OCI-M1 (cell line): Measurements from ENCODE around the gene PCLO.

Source experiments
- DNase-seq: peaks from one replicate; lab custom pipeline; 2025; lab: John Stamatoyannopoulos, UW

Gene PCLO, protein sequence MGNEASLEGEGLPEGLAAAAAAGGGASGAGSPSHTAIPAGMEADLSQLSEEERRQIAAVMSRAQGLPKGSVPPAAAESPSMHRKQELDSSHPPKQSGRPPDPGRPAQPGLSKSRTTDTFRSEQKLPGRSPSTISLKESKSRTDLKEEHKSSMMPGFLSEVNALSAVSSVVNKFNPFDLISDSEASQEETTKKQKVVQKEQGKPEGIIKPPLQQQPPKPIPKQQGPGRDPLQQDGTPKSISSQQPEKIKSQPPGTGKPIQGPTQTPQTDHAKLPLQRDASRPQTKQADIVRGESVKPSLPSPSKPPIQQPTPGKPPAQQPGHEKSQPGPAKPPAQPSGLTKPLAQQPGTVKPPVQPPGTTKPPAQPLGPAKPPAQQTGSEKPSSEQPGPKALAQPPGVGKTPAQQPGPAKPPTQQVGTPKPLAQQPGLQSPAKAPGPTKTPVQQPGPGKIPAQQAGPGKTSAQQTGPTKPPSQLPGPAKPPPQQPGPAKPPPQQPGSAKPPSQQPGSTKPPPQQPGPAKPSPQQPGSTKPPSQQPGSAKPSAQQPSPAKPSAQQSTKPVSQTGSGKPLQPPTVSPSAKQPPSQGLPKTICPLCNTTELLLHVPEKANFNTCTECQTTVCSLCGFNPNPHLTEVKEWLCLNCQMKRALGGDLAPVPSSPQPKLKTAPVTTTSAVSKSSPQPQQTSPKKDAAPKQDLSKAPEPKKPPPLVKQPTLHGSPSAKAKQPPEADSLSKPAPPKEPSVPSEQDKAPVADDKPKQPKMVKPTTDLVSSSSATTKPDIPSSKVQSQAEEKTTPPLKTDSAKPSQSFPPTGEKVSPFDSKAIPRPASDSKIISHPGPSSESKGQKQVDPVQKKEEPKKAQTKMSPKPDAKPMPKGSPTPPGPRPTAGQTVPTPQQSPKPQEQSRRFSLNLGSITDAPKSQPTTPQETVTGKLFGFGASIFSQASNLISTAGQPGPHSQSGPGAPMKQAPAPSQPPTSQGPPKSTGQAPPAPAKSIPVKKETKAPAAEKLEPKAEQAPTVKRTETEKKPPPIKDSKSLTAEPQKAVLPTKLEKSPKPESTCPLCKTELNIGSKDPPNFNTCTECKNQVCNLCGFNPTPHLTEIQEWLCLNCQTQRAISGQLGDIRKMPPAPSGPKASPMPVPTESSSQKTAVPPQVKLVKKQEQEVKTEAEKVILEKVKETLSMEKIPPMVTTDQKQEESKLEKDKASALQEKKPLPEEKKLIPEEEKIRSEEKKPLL (N-terminal part only)

DNA sequence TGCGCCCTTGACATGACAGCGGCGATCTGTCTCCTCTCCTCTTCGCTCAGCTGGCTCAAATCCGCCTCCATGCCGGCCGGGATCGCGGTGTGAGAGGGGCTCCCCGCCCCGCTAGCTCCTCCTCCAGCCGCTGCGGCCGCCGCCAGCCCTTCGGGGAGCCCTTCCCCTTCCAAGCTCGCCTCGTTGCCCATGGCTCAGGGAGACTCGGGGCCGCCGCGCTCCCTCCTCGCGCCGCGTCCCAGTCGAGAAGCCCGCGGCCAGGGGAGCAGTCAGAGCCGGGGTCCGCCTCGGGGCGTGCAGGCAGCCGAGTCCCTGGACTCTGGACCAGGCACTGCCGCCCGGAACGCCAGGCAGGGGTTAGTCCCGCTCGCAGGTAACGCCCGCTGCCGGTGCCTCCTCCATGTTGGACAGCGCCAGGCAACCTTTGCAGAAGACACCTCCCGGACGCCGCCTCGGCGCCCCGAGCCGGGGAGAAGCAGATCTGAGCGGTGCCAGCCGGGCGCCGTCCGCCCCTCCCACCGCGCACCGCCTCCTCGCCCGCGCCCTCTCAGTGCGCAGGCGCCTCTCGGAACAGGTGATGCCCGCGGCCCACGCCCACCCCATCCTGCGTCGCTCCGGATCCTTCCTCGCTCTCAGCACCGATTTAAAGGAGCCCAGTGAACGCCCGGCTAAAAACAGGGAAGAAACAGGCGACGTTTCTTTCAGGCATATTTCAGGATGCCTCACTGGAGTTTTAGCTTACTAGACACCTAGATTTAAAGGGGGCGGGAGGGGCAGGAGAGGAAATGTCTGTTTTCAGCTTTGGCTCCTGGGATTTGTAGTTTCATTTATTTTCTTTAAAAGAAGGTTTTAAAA, at the start of gene PCLO:
PCLO (minus strand) TSS at position 483 of the 855 bp plus-strand sequence; CDS start at position 191, 292 bp downstream.
- DNase-seq: peak; percentile 80

DNA sequence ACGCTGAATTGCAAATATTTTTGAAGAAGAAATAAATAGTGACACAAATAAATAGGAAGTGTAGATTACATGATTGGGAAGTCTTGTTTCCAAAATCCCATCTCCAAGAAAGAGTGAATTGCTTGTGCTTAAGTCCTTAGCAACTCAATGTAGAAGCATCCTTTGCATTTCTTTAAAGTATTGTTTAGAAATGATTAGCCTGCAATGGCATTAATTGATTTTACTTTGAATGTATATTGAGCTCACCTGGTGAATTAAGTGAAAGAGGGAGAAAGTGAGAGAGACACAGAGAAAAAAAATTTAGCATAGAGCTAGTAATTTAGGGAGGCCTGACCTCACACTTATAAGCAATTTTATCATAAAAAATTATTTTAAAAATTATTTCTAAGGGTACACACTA, 49.0 kb upstream of the PCLO start:
- DNase-seq: no peak

DNA sequence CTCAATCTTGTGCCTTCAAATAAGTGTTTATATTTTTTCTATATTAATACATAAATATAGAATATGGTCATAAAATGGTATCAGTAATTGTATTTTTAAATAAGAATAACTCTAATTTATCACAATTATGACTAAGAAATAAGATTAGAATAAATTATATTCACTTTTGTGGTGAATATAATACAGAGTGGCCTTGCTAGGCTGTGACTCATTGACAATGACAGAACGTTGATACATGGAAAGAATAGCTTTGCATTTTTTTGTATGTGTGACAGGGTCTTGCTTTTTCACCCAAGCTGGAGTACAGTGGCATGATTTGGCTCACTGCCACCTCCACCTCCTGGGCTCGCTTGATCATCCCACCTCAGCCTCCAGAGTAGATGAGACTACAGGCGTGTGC, 47.8 kb upstream of the PCLO start:
- DNase-seq: no peak

DNA sequence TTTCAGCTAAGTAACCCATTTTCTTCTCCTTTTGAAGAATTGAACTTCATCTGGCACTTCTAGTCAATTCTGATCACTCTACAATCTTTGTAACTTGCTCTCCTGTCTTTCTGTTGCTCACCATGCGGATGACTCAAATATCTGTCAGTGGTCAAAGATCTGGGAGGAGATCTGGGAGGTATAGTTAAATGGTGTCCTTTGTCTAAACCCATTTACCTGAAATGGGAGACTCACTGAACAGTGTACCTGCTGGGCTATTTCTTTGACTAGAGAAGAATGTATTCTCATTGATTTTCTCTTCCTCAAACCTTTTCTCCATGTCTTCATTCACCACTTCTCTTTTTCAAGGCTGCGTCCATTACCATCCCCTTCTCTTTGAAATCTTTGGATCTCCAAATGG, 42.0 kb upstream of the PCLO start:
- DNase-seq: no peak

DNA sequence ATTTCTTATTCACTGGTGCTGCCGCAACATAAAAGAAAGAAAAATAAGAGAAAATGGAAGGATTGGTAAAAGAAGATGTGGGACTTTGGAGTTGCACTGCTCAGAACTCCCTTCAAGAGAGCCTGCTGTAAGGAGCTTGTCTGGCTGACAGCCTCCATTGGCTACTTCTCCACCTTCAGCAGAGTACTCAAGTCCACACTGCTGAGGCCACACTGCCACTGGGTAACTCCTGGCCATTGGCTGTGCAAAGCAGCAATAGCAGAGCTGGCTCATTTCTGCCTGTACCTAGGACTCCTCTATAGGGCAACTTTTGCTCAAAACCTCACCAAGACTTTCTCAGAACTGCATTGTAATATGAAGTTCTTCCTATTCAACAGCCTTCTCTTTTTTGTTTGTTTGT, 38.7 kb upstream of the PCLO start:
- no peak for DNase-seq

DNA sequence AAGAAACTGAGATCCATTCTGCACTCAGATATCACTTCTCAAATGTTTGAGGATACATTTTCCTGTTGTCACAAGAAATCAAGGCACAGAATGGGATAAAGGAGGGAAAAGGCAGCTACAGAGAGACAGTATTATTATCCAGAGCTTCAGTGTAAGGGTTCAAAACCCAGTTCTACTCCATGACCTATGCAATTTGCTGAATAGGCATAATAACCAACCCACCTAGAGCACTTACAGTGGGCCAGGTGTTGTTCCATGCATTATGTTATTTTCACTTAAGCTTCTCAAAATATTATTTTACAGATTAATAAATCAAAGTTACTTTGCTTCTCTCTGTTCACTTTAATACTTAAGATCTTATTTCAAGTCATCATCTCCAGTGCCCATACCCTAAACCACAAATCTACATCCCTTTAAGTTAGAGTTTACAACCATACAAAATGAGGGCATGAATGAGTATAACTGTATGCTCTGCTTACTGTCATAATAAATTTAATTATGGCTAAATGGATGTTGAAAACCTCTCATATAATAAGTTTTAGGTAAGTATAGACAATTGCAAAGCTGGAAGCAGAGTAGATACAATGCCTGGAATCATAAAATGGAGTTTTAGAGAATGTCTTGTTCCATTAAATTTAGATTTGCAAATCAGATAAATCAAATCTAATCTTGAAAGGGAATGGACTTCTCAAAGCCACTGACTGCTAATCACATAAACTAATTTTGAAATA, 28.1 kb upstream of the PCLO start:
- no peak for DNase-seq

DNA sequence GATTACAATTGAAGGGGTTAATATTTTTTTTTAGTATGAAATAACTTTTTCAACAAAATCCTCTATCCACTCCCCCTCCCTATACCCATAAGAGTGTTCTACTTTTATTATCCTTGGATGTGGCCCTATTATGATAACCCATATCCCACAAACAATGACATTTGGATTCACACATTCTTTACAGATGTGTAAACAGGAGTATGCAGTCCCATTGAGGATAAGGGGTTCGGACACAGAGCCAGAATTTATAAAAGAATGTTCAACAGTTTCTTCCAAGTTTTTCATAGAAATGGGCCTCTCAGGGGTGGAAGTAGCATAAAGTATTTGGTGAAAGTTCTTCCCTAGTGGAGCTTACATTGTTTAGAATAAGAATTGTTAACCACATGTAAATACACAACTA, 16.1 kb upstream of the PCLO start:
- DNase-seq: no peak

DNA sequence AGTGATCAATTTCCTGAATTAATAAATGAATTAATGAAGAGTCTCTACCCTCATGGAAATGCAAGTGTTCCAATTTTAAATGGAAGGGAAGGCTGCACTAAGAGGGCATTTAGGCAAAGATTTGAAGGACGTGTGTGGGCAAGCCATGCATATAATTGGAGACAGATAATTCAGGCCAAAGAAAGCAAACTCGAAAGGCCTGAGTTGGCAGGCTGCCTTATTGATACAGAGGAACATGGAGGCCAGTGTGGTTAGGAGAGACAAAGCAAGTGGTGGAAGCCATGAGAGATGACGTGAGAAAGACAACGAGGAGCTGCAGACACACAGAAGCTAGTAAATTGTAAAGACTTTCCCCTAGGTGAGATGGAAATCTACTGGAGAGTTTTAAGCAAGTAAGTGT, 15.4 kb upstream of the PCLO start:
- no peak for DNase-seq

DNA sequence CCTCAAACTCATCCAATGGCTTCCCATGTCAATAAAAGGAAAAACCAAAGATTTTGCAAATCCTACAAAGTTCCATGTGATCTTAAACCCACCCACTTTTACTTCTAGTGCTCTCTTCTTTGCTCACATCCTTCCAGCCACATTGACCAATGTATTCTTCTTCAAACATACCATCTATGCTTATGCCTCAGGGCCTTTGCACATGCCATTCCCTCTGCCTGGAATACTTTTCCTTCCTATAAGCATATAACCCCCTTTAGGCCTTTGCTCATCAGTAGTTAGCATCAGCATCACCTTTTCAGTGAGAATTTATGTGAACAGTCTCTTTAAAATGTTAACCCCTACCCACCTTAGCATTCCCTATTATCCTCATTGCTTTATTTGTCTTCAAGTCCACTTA, 11.0 kb upstream of the PCLO start:
- no peak for DNase-seq

DNA sequence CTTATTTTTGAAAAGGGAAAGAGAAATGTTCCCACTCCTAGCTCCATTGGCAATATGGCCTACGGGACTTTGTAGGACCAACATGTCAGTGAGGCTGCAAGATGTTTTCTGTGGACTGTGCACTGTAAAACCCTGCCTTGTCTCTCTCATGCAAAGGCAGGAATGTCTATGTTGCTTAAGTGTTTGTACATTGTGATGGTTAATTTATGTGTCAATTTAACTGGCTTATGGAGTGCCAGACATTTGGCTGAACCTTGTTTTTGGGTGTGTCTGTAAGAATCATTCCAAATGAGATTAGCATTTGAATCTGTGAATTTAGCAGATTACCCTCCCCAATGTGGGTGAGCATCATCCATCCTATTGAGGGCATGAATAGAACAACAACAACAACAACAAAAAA, 4.1 kb upstream of the PCLO start:
- no peak for DNase-seq

DNA sequence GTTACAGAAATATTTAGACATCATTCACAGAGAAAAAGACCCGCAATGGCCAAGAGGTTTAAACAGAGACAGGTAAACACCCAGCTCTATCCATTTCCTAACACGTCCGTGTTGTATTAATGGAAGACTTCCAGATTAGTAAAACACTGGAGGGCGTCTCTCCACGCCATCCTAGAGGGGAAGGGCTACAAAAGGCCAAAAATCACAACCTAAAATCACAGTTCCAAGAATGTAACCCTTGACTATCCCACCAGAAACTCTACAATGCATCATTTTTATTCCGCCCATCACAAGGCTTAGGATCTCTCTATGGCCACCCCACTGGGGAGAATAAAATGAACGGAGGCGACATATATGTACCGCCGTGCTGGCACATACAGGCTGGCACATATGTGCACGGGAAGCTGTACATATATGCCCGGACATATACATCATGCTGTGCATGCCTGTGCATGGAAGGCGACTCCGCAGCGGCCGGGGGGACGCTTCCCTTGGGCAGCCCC, 734 bp downstream of the PCLO start:
- DNase-seq: no peak

DNA sequence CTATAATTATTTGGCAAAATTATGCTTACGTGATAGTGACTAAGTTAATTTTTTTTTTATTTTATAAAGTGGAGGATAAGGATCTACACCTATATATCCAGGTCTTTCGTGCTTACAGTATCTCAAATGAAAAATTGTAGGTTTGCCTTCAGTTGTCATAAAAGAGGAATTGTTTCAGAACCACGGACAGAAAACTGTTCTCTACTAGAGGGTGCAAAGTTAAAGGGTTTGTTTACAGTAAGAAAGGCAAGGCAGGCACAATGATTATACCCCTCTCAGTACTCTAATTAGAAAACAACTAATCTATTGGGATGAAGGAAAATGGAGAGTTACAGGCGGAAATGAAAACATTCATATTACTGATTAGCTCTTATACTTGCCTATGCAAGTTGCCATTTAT, 1.5 kb downstream of the PCLO start:
- peak; percentile 19 for DNase-seq

DNA sequence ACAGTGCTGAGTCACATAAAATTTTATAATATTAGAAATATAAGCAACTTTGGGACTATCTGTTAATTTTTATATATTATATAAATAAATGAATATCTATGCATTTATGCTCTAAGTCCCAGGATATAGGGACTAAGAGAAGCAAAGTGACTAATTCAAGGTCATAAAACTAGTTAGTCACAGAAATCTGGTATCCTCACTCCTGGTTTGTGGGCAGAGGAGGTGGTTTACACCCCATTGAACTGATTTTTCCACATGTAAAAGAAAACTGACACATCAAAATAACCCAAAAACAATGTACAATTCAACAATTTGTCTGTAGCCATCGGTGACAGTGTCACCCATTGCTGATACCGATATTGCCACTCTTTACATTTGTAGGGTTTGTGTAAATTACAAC, 3.0 kb downstream of the PCLO start:
- no peak for DNase-seq

DNA sequence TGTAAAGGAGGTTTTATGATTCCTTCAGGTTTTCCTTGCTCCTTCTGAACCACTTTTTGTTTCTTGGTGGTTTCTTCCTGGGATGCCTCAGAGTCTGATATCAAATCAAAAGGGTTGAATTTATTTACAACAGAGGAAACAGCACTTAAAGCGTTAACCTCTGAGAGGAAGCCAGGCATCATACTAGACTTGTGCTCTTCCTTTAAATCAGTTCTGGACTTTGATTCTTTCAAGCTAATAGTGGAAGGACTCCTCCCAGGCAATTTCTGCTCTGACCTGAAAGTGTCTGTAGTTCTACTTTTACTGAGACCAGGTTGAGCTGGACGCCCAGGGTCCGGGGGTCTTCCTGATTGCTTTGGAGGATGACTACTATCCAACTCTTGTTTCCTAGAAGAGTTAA, 6.7 kb downstream of the PCLO start:
- no peak for DNase-seq

DNA sequence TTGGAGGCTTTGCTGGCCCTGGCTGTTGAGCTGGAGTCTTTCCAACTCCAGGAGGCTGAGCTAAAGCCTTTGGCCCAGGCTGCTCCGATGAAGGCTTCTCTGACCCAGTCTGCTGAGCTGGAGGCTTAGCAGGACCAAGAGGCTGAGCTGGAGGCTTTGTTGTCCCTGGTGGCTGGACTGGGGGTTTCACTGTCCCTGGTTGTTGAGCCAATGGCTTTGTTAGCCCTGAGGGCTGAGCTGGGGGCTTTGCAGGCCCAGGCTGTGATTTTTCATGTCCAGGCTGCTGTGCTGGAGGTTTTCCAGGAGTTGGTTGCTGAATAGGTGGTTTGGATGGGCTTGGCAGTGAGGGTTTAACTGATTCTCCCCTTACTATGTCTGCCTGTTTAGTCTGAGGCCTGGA, 7.3 kb downstream of the PCLO start:
- no peak for DNase-seq

DNA sequence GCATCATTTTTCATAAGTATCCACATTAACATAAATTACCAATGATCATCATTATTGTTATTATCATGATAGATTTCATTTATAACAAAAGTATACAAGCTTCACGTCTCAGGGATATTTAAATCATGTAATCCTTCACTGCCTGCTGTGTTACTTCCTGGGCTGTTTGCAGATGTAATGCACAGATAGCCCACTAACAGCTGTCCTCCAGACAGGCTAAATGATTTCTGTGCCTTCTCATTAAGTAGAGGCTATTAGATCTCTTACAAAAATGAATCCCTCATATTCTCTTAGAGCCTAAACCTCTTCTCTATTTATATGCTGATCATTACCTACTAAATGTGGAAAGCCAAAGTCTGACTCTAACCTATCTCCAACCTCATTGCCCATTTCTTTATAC, 9.3 kb downstream of the PCLO start:
- DNase-seq: peak; percentile 21

DNA sequence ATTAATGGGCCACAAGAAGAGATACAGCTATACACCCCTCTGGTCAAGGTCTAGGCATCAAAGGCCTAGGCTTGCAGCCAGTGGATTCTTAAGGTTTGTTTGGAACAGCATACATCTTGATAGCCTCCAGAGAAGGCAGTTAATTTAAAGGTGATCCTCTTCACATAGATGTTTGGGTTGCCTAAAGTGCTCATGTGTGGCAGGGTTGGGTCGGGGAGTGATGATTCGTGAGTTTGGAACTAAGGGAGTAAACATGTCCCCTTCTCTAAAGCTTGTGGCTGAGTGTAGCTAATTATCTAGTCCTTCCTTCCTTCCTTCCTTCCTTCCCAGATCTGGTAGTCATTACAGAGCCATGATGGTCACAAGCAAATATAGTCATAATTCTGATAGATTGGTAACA, 12.4 kb downstream of the PCLO start:
- no peak for DNase-seq

DNA sequence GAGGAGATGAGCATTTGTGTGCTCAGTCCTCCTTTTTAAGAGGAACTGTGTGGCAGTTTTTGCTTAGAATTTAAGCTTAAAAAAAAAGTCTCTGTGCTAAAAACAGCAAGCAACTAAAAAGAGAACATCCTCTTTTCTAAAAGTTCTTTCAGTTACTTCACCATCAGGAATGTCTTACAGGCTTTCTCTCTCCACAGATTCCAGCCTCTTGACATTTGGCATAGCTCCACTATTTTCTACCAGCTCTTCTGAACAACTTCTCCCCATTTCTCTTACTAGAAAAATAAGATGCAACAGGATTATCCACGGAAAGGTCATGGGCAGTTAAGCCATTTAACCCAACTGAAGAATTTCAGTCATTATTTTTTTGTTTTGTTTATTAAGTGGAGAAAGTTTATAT, 13.2 kb downstream of the PCLO start:
- no peak for DNase-seq

DNA sequence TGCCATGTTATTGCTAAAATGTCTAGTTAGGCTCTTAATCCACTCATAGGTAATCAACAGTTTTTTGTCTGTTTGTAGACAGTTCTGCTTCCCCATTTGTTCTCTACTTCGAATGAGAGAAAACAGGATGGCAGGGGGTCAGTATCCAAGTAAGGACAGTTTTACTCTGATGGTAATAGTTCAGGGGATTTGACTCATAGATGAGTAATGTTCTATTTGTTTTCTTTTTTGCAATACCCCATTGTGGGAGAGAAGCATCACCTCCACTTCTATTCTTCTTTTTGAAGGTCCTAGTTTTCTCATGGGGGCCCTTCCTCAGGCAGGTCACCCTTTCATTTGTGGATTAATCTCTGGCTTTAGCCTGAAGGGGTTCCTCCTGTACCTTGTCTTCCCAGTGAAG, 13.9 kb downstream of the PCLO start:
- peak; percentile 36 for DNase-seq

DNA sequence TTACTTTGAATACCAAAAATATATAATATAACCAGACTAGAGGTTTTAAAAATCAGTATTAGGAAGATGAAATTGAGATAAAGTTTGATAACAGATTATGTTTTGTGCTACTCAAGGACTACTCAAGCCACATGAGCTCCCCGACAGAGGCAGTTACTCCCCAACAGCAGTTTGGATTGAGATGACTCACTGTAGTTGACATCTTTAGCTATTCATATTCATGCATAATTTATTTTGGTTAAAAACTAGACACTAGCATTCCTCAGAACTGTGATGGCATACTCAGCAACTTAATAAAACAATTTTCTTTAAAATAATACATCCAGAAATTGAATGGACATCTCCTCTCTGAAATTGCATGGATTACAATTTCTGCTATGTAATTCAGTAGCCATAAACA, 19.6 kb downstream of the PCLO start:
- DNase-seq: no peak

DNA sequence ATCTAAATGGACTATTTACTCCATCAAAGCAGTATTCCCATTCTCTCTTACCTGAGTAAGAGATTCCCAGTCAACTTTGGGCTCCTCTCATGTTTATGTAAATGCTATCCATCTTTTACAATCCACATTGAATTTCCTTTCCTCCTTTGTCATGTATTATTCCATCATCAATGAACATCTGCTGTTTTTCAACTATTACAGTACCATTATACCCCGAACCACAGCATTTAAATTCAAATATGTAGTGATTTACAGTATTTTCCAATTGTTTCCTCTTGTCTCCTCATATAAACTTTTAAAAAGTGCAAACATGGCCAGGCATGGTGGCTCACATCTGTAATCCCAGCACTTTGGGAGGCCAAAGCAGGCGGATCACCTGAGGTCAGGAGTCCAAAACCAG, 20.3 kb downstream of the PCLO start:
- DNase-seq: no peak
